ENCODE results near the gene PAQR8.
"Not testable (repeated sequence)": the region's sequence is repeated elsewhere in the genome, so short reads cannot be mapped to it uniquely, and the experiment has no call there.

Gene PAQR8

GRCh38 chr6:52415917-52416628 is 54.1 kb downstream of the PAQR8 start:
- peak; percentile 9 for DNase-seq

DNA sequence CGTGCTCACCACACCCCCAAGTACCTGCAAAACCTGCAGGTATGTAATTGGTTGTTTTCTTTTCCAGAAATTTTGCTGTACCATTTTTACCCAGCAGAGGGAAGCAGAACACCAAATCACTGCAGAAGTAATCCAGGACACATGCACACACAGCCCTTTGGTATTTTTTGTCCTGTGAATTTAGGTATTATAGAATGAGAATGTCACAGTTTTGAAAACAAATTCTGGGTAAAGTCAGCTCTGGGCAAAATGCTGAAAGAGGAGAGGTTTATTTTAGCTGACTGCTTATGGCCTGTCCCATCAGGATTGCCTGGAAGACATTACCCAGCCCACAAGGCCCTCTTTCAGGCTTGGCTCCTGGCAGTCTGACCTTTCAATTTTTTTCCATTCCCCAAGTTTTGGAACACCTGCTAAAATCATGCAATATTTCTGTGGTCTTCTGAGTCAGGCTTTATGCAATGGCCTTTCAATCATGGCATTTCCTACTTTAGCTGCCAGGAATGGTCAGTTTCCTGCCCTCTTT is 54.7 kb downstream of the PAQR8 start:
- DNase-seq = peak; percentile 64

GRCh38 chr6:52417675-52418111 is 55.7 kb downstream of the PAQR8 start:
- peak; percentile 65 for DNase-seq

DNA sequence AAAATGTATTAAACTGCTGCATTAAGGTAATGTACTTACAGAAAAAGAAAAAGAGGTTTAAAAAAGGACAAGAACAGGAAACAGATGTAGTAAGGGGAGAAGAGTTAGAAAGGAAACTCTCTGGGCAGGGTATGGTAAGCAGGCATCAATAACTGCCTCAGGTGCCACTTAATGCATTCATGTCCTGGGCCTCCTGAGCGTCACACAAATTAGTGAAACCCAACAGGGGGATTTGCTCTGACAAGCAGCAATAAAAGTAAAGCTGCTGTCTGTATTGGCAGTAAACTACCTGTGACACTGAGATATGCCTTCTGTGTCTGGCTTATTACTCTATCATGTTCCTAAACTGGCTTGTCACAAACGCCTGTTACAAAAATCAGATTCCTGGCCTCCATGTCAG is 56.7 kb downstream of the PAQR8 start:
- DNase-seq = no peak

- DNase-seq = peak; percentile 97
These were observed 58.1 kb downstream of the PAQR8 start, which contains the start of gene EFHC1 for GRCh38 chr6:52419809-52420667. Gene EFHC1 (plus strand): TSS chr6:52420342. CDS start chr6:52420411, 69 bp downstream.

DNA sequence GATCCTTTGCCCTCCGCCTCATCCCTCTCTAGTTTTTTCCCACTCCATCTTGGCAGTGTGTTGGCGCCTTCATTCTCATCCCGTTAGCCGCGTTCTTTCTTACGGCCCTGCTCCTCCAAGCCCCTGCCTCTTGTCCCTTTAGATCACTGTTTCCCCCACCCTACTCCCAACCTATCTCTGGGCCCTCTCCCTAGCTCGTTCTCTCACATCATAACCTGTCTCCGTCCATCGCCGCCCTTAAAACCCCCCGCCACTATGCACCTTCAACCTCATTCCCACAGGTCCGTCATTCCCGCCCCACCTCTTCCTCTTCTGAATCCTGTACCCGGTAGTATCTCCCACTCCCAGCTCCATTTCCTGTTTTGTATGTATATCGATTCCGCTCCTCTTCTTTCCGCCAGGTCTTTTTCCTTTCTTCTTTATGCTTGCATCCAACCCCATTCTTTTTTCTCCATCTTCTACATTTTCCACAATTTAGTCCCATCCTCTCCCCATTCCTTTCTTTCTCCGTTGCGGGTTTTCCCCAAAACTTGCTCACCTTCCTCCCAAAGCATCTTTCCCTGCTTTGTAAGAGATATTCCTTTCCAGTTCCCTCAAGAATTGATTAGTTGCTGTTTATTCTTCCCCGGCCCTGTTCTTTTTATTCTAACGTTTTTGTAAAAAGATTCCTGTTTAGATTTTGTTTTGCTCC is 58.9 kb downstream of the PAQR8 start:
- DNase-seq = peak; percentile 37

DNA sequence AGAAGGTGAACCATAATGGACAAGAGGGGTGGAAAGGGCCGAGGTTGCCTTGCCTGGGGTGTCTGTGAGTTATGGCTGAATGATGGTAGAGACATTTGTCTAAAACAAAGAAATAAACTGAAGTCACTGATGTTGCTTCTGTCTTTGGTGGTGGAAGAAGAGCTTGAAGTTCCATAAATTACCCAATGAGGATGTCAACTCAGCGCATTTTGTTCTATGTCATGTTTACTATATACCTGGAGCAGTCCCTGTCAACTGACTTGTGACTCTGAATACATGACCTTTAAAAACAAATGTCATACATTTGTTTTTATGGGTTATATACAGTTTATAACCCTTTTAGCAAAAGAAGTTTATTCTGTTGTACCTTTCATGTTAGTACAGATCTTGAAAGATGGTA is 60.2 kb downstream of the PAQR8 start:
- DNase-seq = no peak

DNA sequence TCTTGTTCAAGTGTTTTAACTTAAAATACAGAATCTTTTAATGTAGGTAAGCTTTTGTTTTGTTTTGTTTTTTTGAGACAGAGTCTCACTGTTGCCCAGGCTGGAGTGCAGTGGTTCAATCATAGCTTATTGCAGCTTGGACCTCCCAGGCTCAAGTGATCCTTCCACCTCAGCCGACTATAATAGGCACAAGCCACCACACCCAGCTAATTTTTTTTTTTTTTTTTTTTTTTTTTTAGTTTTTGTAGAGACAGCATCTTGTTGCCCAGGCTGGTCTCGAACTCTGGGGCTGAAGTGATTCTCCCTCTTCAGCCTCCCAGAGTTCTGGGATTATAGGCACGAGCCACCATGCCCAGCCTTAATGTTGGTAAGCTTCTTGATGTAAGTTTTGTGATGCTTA is 61.5 kb downstream of the PAQR8 start:
- peak; percentile 6 for DNase-seq

GRCh38 chr6:52423971-52424381 is 62.0 kb downstream of the PAQR8 start:
- DNase-seq = peak; percentile 91

DNA sequence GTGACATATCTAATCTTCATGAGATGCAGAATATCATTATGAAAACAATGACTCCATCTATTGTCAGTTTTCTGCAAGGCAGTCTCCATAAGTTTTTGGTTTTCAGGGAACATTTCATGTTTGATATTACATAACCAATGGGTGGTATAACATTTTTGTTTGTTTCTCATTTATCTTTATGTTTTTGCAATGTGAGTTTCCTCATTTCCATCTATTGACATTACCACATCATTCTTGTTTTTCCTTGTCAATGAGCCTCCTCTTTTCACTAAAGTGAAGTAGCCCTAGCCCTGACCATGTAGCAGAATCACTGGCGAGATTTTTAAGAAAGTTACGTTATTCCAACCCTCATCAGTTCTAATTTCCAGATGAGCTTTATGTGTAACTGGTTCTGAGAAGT is 62.6 kb downstream of the PAQR8 start:
- DNase-seq = no peak

GRCh38 chr6:52426667-52427066 is 64.7 kb downstream of the PAQR8 start:
- no peak for DNase-seq

- not testable (repeated sequence) for DNase-seq
These were observed 71.3 kb downstream of the PAQR8 start for GRCh38 chr6:52433294-52433693.

DNA sequence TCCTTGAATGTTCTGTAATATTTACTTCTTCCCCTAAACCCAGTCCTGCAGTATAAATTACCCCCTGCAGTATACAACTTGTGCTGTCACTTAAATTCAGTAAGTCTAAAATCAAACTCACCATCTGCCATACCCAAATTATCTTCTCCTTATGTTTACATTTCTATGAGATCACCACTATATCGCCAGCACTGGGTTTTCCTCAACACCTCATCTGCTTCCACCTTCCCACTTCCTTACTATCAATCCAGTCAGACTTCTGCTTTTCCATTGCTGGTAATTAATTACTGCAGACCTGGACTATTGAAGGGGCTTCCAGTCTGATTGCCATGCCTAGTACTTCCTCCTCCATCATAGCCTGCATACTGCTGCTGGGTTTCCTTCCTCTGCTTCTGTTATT is 73.4 kb downstream of the PAQR8 start:
- no peak for DNase-seq

- no peak for DNase-seq
These were observed 77.0 kb downstream of the PAQR8 start for GRCh38 chr6:52438926-52439325.

DNA sequence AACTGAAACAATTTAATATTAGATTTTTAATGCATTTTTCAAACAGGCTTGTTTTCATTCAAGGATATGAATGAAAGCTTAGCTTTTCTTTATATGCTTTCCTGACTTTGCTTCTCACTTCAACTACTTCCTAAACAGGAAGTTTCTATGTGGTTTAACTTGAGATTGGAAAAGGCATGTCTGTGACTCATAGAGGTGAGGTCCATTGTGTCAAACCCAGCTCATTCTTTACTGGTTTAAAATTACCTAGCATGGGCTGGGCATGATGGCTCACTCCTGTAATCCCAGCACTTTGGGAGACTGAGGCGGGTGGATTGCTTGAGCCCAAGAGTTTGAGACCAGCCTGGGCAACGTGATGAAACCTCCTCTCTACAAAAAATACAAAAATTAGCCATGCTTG is 92.6 kb downstream of the PAQR8 start:
- peak; percentile 17 for DNase-seq

GRCh38 chr6:52457096-52457495 is 95.1 kb downstream of the PAQR8 start:
- DNase-seq = no peak
